H1 (cell line): Measurements from ENCODE around the gene DMXL1. TPM values are rescaled to one million over a fixed set of nuclear protein-coding genes. Genes with fewer than 3 reads are reported as not detected.

ENCODE experiments used
- CTCF ChIA-PET: fragments of 300-600 bp; sonication (Branson Sonifier 250); formaldehyde crosslinking; loops from one replicate; lab custom pipeline; 2021; ENCODE audit not compliant: partially characterized antibody; lab: Charles Lee
- POLR2A ChIA-PET: fragments of 300-600 bp; sonication (Branson Sonifier 250); formaldehyde crosslinking; loops from one replicate; lab custom pipeline; 2021; ENCODE audit warnings: inconsistent platforms; ENCODE audit not compliant: partially characterized antibody; lab: Charles Lee
- DNase-seq, 2 experiments: peaks; one replicate each; pipeline versions ENCODE4 v3.0.0 to v3.0.0-alpha.2; 2010 to 2022; ENCODE audit warnings: low spot score in 2 of 2, low read depth in 1 of 2, mixed read lengths in 1 of 2
- FAIRE-seq: peaks from 2 replicates; lab custom pipeline; 2011; peaks lifted over from hg19 to GRCh38; lab: Jason Lieb, UNC
- H2AFZ ChIP-seq: 2 replicates; pipeline ENCODE4 v1.8.1; 2012; ENCODE audit warnings: low read length, inconsistent platforms
- H2AK5ac ChIP-seq: 2 replicates; pipeline ENCODE4 v1.6.1; 2013; ENCODE audit warnings: low read depth, low read length
- H2BK120ac ChIP-seq: replicated peaks from 2 replicates; pipeline ENCODE3; 2013; ENCODE audit warnings: low read depth, low read length, inconsistent platforms
- H2BK12ac ChIP-seq: 2 replicates; pipeline ENCODE4 v1.6.1; 2013; ENCODE audit warnings: low read depth, low read length
- H2BK15ac ChIP-seq: 2 replicates; pipeline ENCODE4 v1.6.1; 2013; ENCODE audit warnings: low read length
- H2BK20ac ChIP-seq: 2 replicates; pipeline ENCODE4 v1.6.1; 2013; ENCODE audit warnings: low read length
- H2BK5ac ChIP-seq: 2 replicates; pipeline ENCODE4 v1.6.1; 2013; ENCODE audit warnings: low read depth, low read length
- H3K14ac ChIP-seq: 2 replicates; pipeline ENCODE4 v1.6.1; 2013; ENCODE audit warnings: inconsistent platforms; ENCODE audit not compliant: insufficient read length
- H3K18ac ChIP-seq: 2 replicates; pipeline ENCODE4 v1.6.1; 2013; ENCODE audit warnings: low read length; ENCODE audit errors: extremely low read depth
- H3K23ac ChIP-seq: 2 replicates; pipeline ENCODE4 v1.6.1; 2013; ENCODE audit warnings: inconsistent platforms; ENCODE audit not compliant: insufficient read length
- H3K23me2 ChIP-seq: 2 replicates; pipeline ENCODE4 v1.6.1; 2013; ENCODE audit warnings: low read depth, low read length
- H3K27ac ChIP-seq: 2 replicates; pipeline ENCODE4 v1.6.1; 2011; ENCODE audit warnings: low read depth, low read length, inconsistent platforms
- H3K27me3 ChIP-seq, 4 experiments: replicated peaks in 1 of 4; 1 replicate in 1 of 4; 2 replicates in 3 of 4; pipeline versions ENCODE4 v1.6.1 to v1.8.1; 2011 to 2013; ENCODE audit warnings: low read length in 3 of 4, mild to moderate bottlenecking in 3 of 4, inconsistent platforms in 2 of 4, mixed read lengths in 2 of 4, moderate library complexity in 1 of 4; ENCODE audit not compliant: control insufficient read depth in 3 of 4, insufficient read depth in 3 of 4; ENCODE audit errors: extremely low read depth in 1 of 4
- H3K36me3 ChIP-seq, 4 experiments: 2 replicates each; pipeline versions ENCODE4 v1.6.1 to v1.8.1; 2011 to 2013; ENCODE audit warnings: mild to moderate bottlenecking in 4 of 4, low read length in 3 of 4, moderate library complexity in 2 of 4, control low read depth in 1 of 4, inconsistent platforms in 1 of 4; ENCODE audit not compliant: insufficient read depth in 4 of 4, control insufficient read depth in 2 of 4
- H3K4ac ChIP-seq: replicated peaks from 2 replicates; pipeline ENCODE3; 2013; ENCODE audit warnings: low read length, low read depth, mixed read lengths, inconsistent platforms; ENCODE audit not compliant: insufficient read length
- H3K4me1 ChIP-seq, 4 experiments: replicated peaks in 1 of 4; 1 replicate in 1 of 4; 2 replicates in 3 of 4; pipeline versions ENCODE4 v1.6.1 to v1.8.1; 2011 to 2013; ENCODE audit warnings: low read length in 3 of 4, inconsistent platforms in 2 of 4, mixed read lengths in 1 of 4; ENCODE audit not compliant: insufficient read depth in 4 of 4, control insufficient read depth in 3 of 4
- H3K4me2 ChIP-seq, 2 experiments: 2 replicates each; pipeline versions ENCODE4 v1.6.1 to v1.8.1; 2011 to 2013; ENCODE audit warnings: low read depth in 2 of 2, low read length in 2 of 2, control low read depth in 1 of 2, inconsistent platforms in 1 of 2, mild to moderate bottlenecking in 1 of 2; ENCODE audit not compliant: insufficient read depth in 1 of 2
- H3K4me3 ChIP-seq, 4 experiments: fragments of 200-600, 300-600 bp in 1 of 4; sonication (generic), shearing (Covaris generic), sonication (Bioruptor Twin) in 1 of 4; 2 replicates each; pipeline versions ENCODE4 v1.5.1 to v1.8.1; 2011 to 2016; ENCODE audit warnings: low read length in 4 of 4, low read depth in 3 of 4, control low read depth in 2 of 4, inconsistent platforms in 2 of 4, mild to moderate bottlenecking in 2 of 4, mixed read lengths in 1 of 4, moderate library complexity in 1 of 4; ENCODE audit not compliant: insufficient read depth in 2 of 4; ENCODE audit errors: extremely low read depth in 1 of 4
- H3K56ac ChIP-seq: replicated peaks from 2 replicates; pipeline ENCODE3; 2013; ENCODE audit warnings: low read depth, mild to moderate bottlenecking, mixed read lengths, low read length, inconsistent platforms; ENCODE audit not compliant: insufficient read length
- H3K79me1 ChIP-seq: 2 replicates; pipeline ENCODE4 v1.6.1; 2013; ENCODE audit warnings: low read depth, low read length, control low read depth
- H3K79me2 ChIP-seq, 2 experiments: 2 replicates each; pipeline versions ENCODE4 v1.6.1 to v1.8.1; 2012 to 2013; ENCODE audit warnings: low read length in 2 of 2, mild to moderate bottlenecking in 2 of 2, inconsistent platforms in 1 of 2; ENCODE audit not compliant: insufficient read depth in 2 of 2, control insufficient read depth in 1 of 2
- H3K9ac ChIP-seq, 4 experiments: replicated peaks in 1 of 4; 1 replicate in 1 of 4; 2 replicates in 3 of 4; pipeline versions ENCODE4 v1.6.1 to v1.8.1; 2011 to 2013; ENCODE audit warnings: low read depth in 3 of 4, low read length in 3 of 4, control low read depth in 2 of 4, mild to moderate bottlenecking in 2 of 4, moderate library complexity in 2 of 4, inconsistent platforms in 1 of 4; ENCODE audit errors: extremely low read depth in 1 of 4
- H3K9me3 ChIP-seq, 2 experiments: 2 replicates each; pipeline versions ENCODE4 v1.6.1 to v1.8.1; 2012 to 2013; ENCODE audit warnings: mild to moderate bottlenecking in 2 of 2, moderate library complexity in 2 of 2, control low read depth in 1 of 2, inconsistent platforms in 1 of 2, low read depth in 1 of 2, low read length in 1 of 2, mixed read lengths in 1 of 2; ENCODE audit not compliant: insufficient read depth in 2 of 2
- H4K20me1 ChIP-seq, 2 experiments: replicated peaks in 1 of 2; 2 replicates each; pipeline versions ENCODE3 to v1.8.1; 2011 to 2013; ENCODE audit warnings: inconsistent platforms in 2 of 2, low read length in 2 of 2, mild to moderate bottlenecking in 1 of 2; ENCODE audit not compliant: insufficient read depth in 2 of 2, control insufficient read depth in 1 of 2
- H4K5ac ChIP-seq: 2 replicates; pipeline ENCODE4 v1.6.1; 2013; ENCODE audit warnings: low read length, low read depth, mixed read lengths, inconsistent platforms; ENCODE audit not compliant: insufficient read length
- H4K8ac ChIP-seq: 2 replicates; pipeline ENCODE4 v1.8.0; 2013; ENCODE audit warnings: mild to moderate bottlenecking, moderate library complexity, low read length, inconsistent platforms; ENCODE audit not compliant: insufficient read depth; ENCODE audit errors: extremely low read depth
- H4K91ac ChIP-seq: replicated peaks from 2 replicates; pipeline ENCODE3; 2013; ENCODE audit warnings: low read length, mixed read lengths, inconsistent platforms; ENCODE audit not compliant: insufficient read length
- CTBP2 ChIP-seq: IDR thresholded peaks from 2 replicates; pipeline ENCODE4 v1.7.0; 2011; ENCODE audit warnings: borderline replicate concordance, mild to moderate bottlenecking, moderate library complexity, mixed read lengths, low read length; ENCODE audit not compliant: insufficient read depth, insufficient read length
- HDAC2 ChIP-seq, 2 experiments: fragments of 300-600 bp in 1 of 2; sonication (generic) in 1 of 2; IDR thresholded peaks; 2 replicates each; pipeline ENCODE4 v1.6.1; 2011 to 2012; ENCODE audit warnings: low read depth in 2 of 2, low read length in 2 of 2, mild to moderate bottlenecking in 2 of 2, moderate library complexity in 2 of 2, borderline replicate concordance in 1 of 2, inconsistent platforms in 1 of 2
- JUN ChIP-seq: IDR thresholded peaks from 2 replicates; pipeline ENCODE4 v1.6.1; 2011; ENCODE audit warnings: low read depth, mild to moderate bottlenecking, improper control_type of control experiment, low read length
- MAFK ChIP-seq: IDR thresholded peaks from 2 replicates; pipeline ENCODE4 v1.6.1; 2012; ENCODE audit warnings: low read depth, mild to moderate bottlenecking, improper control_type of control experiment, low read length
- POLR2AphosphoS5 ChIP-seq: IDR thresholded peaks from 2 replicates; pipeline ENCODE4 v1.6.1; 2011; ENCODE audit warnings: low read depth, low read length
- RFX5 ChIP-seq: IDR thresholded peaks from 2 replicates; pipeline ENCODE4 v1.6.1; 2011; ENCODE audit warnings: low read depth, low read length, improper control_type of control experiment, borderline replicate concordance
- SIN3A ChIP-seq, 2 experiments: IDR thresholded peaks in 1 of 2; conservative IDR thresholded peaks in 1 of 2; 2 replicates each; pipeline ENCODE4 v1.6.1; 2011 to 2012; ENCODE audit warnings: low read length in 2 of 2, improper control_type of control experiment in 1 of 2, low read depth in 1 of 2, mild to moderate bottlenecking in 1 of 2
- TAF1 ChIP-seq: IDR thresholded peaks from 2 replicates; pipeline ENCODE4 v1.6.1; 2011; ENCODE audit warnings: mild to moderate bottlenecking, low read depth, low read length
- YY1 ChIP-seq: IDR thresholded peaks from 2 replicates; pipeline ENCODE4 v1.6.1; 2011; ENCODE audit warnings: low read depth, mild to moderate bottlenecking, low read length
- ZNF274 ChIP-seq: IDR thresholded peaks from 2 replicates; pipeline ENCODE4 v1.7.0; 2012; ENCODE audit warnings: low read length, borderline replicate concordance; ENCODE audit errors: extremely low read depth
- WGBS, 2 experiments: shearing (Covaris generic) in 1 of 2; methylation state at CpG; one replicate each; pipeline versions ENCODE4 v1.1.6 to v1.1.7; 2013 to 2015; ENCODE audit warnings: low lambda C conversion rate in 2 of 2, mixed read lengths in 2 of 2, inconsistent platforms in 1 of 2, low coverage in 1 of 2, missing lambda C conversion rate in 1 of 2; ENCODE audit not compliant: insufficient replicate concordance in 2 of 2, insufficient coverage in 1 of 2, insufficient read length in 1 of 2; ENCODE audit errors: extremely low coverage in 1 of 2, missing lambda C conversion rate in 1 of 2; 5-methylcytosine and 5-hydroxymethylcytosine counted together
- polyA plus RNA-seq, 7 experiments: library from polyadenylated mRNA; depleted of rRNA in 3 of 7; stranded (reverse) in 5 of 7; unstranded in 2 of 7; fragments of >200 nt in 5 of 7; fragments of 200-250 nt in 2 of 7; gene quantifications; 1 replicate in 5 of 7; 2 replicates in 1 of 7; 4 replicates in 1 of 7; pipeline versions ENCODE4 v1.2.1 to v1.2.3, GENCODE V29; 2011 to 2013; ENCODE audit warnings: missing spikeins in 2 of 7, mixed read lengths in 2 of 7
- total RNA-seq: library from RNA; stranded (reverse); fragmentation: NEBNext Ultra II Directional; extraction: Animal tissue kit (Norgen Biotek cat#: 25700); gene quantifications from 2 replicates; pipeline ENCODE4 v1.2.1, GENCODE V29; 2021

The DMXL1 gene
- total and polyA plus RNA-seq, 2 of the 8 experiments (the other 6 are each of a cell fraction or from before 2014, with no cell fraction given): 10.1 to 43.9 TPM

DNA sequence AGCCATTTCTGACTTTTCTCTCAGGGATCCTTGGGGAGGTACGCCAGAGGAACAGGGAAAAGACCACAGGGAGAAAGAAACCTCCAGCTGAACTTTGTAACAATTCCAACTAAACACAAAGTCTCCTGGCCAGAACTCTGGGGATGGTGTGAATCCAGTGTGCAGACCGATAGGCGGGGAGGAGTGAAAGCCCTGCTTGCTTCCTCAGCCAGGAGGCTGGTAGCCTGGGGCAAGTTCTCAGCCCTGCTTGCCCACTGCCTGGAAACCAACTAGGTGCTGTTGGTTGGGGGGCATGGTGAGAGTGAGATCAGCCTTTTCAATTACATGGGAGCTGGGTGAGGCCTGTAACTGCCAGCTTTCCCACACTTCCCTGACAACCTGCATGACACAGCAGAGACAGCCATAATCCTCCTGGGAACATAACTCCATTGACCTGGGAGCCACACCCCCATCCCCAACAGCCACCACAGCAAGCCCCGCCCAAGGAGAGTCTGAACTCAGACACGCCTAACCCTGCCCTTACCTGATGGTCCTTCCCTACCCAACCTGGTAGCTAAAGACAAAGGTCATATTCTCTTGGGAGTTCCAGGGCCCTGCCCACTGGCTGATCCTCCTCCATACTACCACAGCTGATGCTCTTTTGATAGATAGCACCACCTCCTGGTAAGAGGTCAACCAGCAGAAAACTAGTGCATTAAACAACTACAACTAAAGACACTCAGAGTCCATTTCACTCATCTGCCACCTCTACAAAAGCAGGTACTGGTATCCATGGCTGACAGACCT is 184.9 kb downstream of the DMXL1 start:
- Histone ChIP-seq H4K91ac (no peak overlapping the region), H3K4me2 (no peak overlapping the region), H3K4me1 (no peaks in the 10 kb centered on the region), H3K14ac (no peak overlapping the region), H2BK12ac (no peak overlapping the region), H3K36me3 (peaks cover 0 to 3% (median 0%) of the 10 kb centered on the region in 4 experiments; a peak in 1 of 8 replicates), H4K8ac (no peak overlapping the region), H2BK20ac (no peak overlapping the region), H3K4me3 (no peak overlapping the region), H2BK15ac (no peak overlapping the region), H3K27ac (no peak overlapping the region; the same call in 1 of the 2 replicates), H3K23me2 (no peaks in the 10 kb centered on the region), H3K9ac (no peak overlapping the region), H3K79me2 (no peaks in the 10 kb centered on the region), H2AFZ (no peak overlapping the region), H3K4ac (no peak overlapping the region), H3K56ac (no peak overlapping the region), H2BK120ac (no peak overlapping the region), H2AK5ac (no peak overlapping the region), H3K23ac (no peak overlapping the region), H3K27me3 (no peaks in the 10 kb centered on the region), H3K18ac (peak overlapping the region; percentile 19; the same call in 1 of the 2 replicates), H4K20me1 (no peaks in the 10 kb centered on the region), H4K5ac (no peak overlapping the region), H3K9me3 (peaks cover 9% of the 10 kb centered on the region in 2 experiments; a peak in 3 of 4 replicates), H3K79me1 (no peaks in the 10 kb centered on the region), H2BK5ac (peak overlapping the region; percentile 60; the same call in 1 of the 2 replicates)
- peak; percentile 58 for FAIRE-seq
- peak; percentile 64 to 74 for DNase-seq
- ChIA-PET CTCF (interaction anchor here (0.6 to 4.3 kb wide), 23 partner anchors 8 to 268 kb away, joined by 3 to 24 read pairs (median 4); partner anchors contain the start of genes DMXL1 and DTWD2), POLR2A (interaction anchor here (1.2 to 3.2 kb wide), 2 partner anchors 12 to 157 kb away, joined by 3 to 12 read pairs; no protein-coding TSS in a partner anchor)
- WGBS, 2 experiments: 83% methylated on average over 5 of the region's 5 CpGs; no CpG with 5 or more reads in 1 of the 2 experiments
- TF ChIP-seq JUN: no peak
- TF ChIP-seq TAF1: no peak
- no peak for TF ChIP-seq HDAC2 (IDR thresholded peaks at IDR 0.05; ENCODE audit: borderline replicate concordance in 1 of 2, low read depth in 2 of 2, low read length in 2 of 2)
- TF ChIP-seq POLR2AphosphoS5: no peak
- no peak for TF ChIP-seq ZNF274
- peak; percentile 47; the same call in 1 of the 2 replicates for TF ChIP-seq MAFK
- no peak for TF ChIP-seq CTBP2
- peak; percentile 54; the same call in 1 of the 2 replicates for TF ChIP-seq YY1
- no peak for TF ChIP-seq SIN3A (conservative IDR thresholded peaks at IDR 0.05 in 1 of 2, IDR thresholded peaks at IDR 0.05 in 1 of 2; ENCODE audit: low read depth in 1 of 2, low read length in 2 of 2)
- TF ChIP-seq RFX5: no peak
